ENCODE results near the gene EFS. TPM values are rescaled to one million over a fixed set of nuclear protein-coding genes. Genes with fewer than 3 reads are reported as not detected.

Gene EFS
- polyA plus RNA-seq, 1 donor (not counting 4 experiments of a cell fraction or from before 2014, with no cell fraction given): 1.4 TPM

DNA sequence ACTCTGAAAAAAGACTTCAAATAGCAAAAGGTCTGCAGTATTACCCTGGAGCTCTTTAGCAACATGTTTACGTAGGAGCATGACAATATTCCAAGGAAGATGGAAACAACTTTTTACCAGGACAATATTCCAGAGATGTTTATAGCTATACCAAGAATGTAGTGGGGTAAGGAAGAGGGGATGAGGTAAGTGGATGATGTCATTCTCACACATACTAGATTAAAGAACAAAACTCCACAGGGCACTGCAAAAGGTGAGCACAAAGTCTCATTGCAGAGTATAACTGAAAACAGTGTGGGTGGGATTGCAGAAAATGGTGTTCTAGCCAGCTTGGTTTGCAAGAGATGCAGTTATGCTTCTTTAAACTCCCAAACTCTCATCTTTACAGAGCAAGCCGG is 20.3 kb upstream of the EFS start:
- Histone ChIP-seq H4K20me1 (ENCODE audit: control insufficient read depth, extremely low read depth, insufficient read depth, low read length) (no peaks in the 10 kb centered on the region), H3K4me1 (ENCODE audit: control insufficient read depth, extremely low read depth, insufficient read depth, low read length) (no peaks in the 10 kb centered on the region), H3K4me3 (ENCODE audit: control insufficient read depth in 2 of 3, extremely low read depth in 1 of 3, insufficient read depth in 2 of 3, low read depth in 1 of 3, low read length in 3 of 3) (no peak overlapping the region), H3K79me2 (ENCODE audit: control insufficient read depth, insufficient read depth, low read length) (no peaks in the 10 kb centered on the region), H3K36me3 (ENCODE audit: control insufficient read depth in 2 of 2, extremely low read depth in 1 of 2, insufficient read depth in 2 of 2, low read length in 2 of 2) (no peaks in the 10 kb centered on the region), H3K9ac (ENCODE audit: control insufficient read depth, extremely low read depth, insufficient read depth, low read length) (no peak overlapping the region), H2AFZ (ENCODE audit: control insufficient read depth, low read length) (no peak overlapping the region), H3K4me2 (ENCODE audit: control insufficient read depth, extremely low read depth, insufficient read depth, low read depth, low read length) (no peak overlapping the region), H3K27ac (ENCODE audit: control insufficient read depth, insufficient read depth, low read length) (no peak overlapping the region), H3K27me3 (ENCODE audit: control insufficient read depth, extremely low read depth, insufficient read depth, low read length) (peaks cover 4% of the 10 kb centered on the region), H3K9me3 (ENCODE audit: control insufficient read depth, low read depth, low read length) (no peaks in the 10 kb centered on the region), H3K9me1 (ENCODE audit: control insufficient read depth, extremely low read depth, insufficient read depth, low read length) (no peaks in the 10 kb centered on the region)
- dilution Hi-C loops (cut with MboI; ENCODE audit: extremely low pct_ligation_motif_present, low sequenced_read_pairs): no loop called here
- DNase-seq (ENCODE audit: low read depth, low spot score): no peak
- no peak for FAIRE-seq
- TF ChIP-seq, protein P1, sequence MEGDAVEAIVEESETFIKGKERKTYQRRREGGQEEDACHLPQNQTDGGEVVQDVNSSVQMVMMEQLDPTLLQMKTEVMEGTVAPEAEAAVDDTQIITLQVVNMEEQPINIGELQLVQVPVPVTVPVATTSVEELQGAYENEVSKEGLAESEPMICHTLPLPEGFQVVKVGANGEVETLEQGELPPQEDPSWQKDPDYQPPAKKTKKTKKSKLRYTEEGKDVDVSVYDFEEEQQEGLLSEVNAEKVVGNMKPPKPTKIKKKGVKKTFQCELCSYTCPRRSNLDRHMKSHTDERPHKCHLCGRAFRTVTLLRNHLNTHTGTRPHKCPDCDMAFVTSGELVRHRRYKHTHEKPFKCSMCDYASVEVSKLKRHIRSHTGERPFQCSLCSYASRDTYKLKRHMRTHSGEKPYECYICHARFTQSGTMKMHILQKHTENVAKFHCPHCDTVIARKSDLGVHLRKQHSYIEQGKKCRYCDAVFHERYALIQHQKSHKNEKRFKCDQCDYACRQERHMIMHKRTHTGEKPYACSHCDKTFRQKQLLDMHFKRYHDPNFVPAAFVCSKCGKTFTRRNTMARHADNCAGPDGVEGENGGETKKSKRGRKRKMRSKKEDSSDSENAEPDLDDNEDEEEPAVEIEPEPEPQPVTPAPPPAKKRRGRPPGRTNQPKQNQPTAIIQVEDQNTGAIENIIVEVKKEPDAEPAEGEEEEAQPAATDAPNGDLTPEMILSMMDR (optimal IDR thresholded peaks at IDR 0.05 in 1 of 3, IDR thresholded peaks at IDR 0.05 in 1 of 3, conservative IDR thresholded peaks at IDR 0.05 in 1 of 3; ENCODE audit: extremely low read depth in 1 of 3, insufficient read depth in 2 of 3, low read length in 3 of 3): no peak
- no peak for TF ChIP-seq EZH2 (IDR thresholded peaks at IDR 0.05; ENCODE audit: low read length)

DNA sequence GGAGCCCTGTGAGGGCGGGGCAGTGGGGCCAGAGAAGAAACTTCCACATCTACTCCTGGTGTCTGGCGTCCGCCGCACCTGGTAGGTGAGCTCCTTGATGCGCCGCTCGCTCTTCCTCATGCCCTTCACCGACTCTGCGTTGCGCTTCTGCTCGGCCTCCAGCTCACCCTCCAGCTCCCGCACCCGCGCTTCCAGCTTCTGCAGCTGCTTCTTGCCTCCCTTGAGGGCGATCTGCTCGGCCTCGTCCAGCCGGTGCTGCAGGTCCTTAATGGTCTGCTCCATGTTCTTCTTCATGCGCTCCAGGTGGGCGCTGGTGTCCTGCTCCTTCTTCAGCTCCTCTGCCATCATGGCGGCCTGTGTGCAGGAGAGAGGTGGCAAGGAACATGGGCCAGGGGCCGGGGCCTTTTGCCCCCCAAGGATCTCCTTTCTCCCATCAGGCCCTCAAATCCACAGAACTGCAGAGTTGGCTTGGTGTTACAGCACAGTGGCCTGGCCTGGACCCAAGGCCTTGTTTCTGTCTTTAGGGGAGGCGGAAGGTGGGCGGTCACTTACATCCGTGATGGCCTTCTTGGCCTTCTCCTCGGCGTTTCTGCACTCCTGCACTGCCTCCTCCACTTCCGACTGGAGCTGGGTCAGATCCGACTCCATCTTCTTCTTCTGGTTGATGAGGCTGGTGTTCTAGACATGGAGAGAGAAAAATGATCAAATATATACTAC is 19.6 kb upstream of the EFS start:
- H3K79me2 ChIP-seq (ENCODE audit: control insufficient read depth, insufficient read depth, low read length): no peaks in the 10 kb centered on the region
- dilution Hi-C loops (cut with MboI; ENCODE audit: extremely low pct_ligation_motif_present, low sequenced_read_pairs): no loop called here
- no peak overlapping the region for H3K27ac ChIP-seq (ENCODE audit: control insufficient read depth, insufficient read depth, low read length)
- DNase-seq (ENCODE audit: low read depth, low spot score): no peak
- H3K4me2 ChIP-seq (ENCODE audit: control insufficient read depth, extremely low read depth, insufficient read depth, low read depth, low read length): no peak overlapping the region
- no peak overlapping the region for H3K4me3 ChIP-seq (ENCODE audit: control insufficient read depth in 2 of 3, extremely low read depth in 1 of 3, insufficient read depth in 2 of 3, low read depth in 1 of 3, low read length in 3 of 3)
- H3K9ac ChIP-seq (ENCODE audit: control insufficient read depth, extremely low read depth, insufficient read depth, low read length): no peak overlapping the region
- H2AFZ ChIP-seq (ENCODE audit: control insufficient read depth, low read length): no peak overlapping the region
- H4K20me1 ChIP-seq (ENCODE audit: control insufficient read depth, extremely low read depth, insufficient read depth, low read length): no peaks in the 10 kb centered on the region
- H3K36me3 ChIP-seq (ENCODE audit: control insufficient read depth in 2 of 2, extremely low read depth in 1 of 2, insufficient read depth in 2 of 2, low read length in 2 of 2): no peaks in the 10 kb centered on the region
- H3K27me3 ChIP-seq (ENCODE audit: control insufficient read depth, extremely low read depth, insufficient read depth, low read length): peaks cover 7% of the 10 kb centered on the region
- FAIRE-seq: no peak
- no peaks in the 10 kb centered on the region for H3K9me1 ChIP-seq (ENCODE audit: control insufficient read depth, extremely low read depth, insufficient read depth, low read length)
- TF ChIP-seq EZH2 (IDR thresholded peaks at IDR 0.05; ENCODE audit: low read length): no peak
- TF ChIP-seq, protein P1 (optimal IDR thresholded peaks at IDR 0.05 in 1 of 3, IDR thresholded peaks at IDR 0.05 in 1 of 3, conservative IDR thresholded peaks at IDR 0.05 in 1 of 3; ENCODE audit: extremely low read depth in 1 of 3, insufficient read depth in 2 of 3, low read length in 3 of 3): no peak
- H3K4me1 ChIP-seq (ENCODE audit: control insufficient read depth, extremely low read depth, insufficient read depth, low read length): no peaks in the 10 kb centered on the region
- no peaks in the 10 kb centered on the region for H3K9me3 ChIP-seq (ENCODE audit: control insufficient read depth, low read depth, low read length)
